ENCODE results near the gene MYO5B. TPM values are rescaled to one million over a fixed set of nuclear protein-coding genes. Genes with fewer than 3 reads are reported as not detected.

MYO5B gene
- polyA plus RNA-seq, 1 of the 3 experiments (the other 2 are of a cell fraction) = 1.3 TPM

DNA sequence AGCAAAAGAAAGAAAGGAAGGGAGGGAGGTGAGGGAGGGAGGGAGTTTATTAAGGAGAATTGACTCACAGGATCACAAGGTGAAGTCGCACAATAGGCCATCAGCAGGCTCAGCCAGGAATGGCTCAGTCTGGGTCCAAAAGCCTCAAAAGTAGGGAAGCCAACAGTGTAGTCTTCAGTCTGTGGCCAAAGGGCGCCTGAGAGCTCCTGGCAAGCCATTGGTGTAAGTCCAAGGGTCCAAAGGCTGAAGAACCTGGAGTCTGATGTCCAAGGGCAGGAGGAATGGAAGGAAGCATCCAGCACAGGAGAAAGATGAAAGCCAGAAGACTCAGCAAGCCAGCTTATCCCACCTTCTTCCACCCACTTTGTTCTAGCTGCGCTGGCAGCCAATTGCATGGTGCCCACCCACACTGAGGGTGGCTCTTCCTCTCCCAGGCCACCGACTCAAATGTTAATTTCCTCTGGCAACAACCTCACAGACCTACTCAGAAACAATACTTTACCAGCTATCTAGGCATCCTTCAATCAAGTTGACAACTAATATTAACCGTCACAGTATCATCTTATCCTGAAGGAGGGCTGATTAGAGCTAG lies 375.8 kb downstream of the MYO5B start:
- H3K36me3 ChIP-seq (replicated peaks in 1 of 2; ENCODE audit: control insufficient read depth in 1 of 2, insufficient read depth in 2 of 2, low read length in 1 of 2) = peaks cover 4 to 7% of the 10 kb centered on the region in 2 experiments
- no peak for TF ChIP-seq NRF1 (IDR thresholded peaks at IDR 0.05; ENCODE audit: low read depth, low read length)
- POLR2A ChIA-PET = no interaction called here
- CTCF ChIA-PET = interaction anchor here (0.6 to 1.0 kb wide), 2 partner anchors 30 to 40 kb away, joined by 3 read pairs; no protein-coding TSS in a partner anchor
- no peaks in the 10 kb centered on the region for H3K27me3 ChIP-seq (ENCODE audit: insufficient read depth)
- no peak overlapping the region for H3K4me3 ChIP-seq (ENCODE audit: low read depth in 2 of 2, low read length in 1 of 2)
- DNase-seq = no peak
- WGBS (ENCODE audit: low lambda C conversion rate) = 96% methylated on average over 5 of the region's 5 CpGs
- H4K20me1 ChIP-seq (ENCODE audit: insufficient read depth) = no peaks in the 10 kb centered on the region
- peaks cover 0 to 2% of the 10 kb centered on the region in 2 experiments; a peak in 1 of 4 replicates for H3K4me1 ChIP-seq (ENCODE audit: control insufficient read depth in 1 of 2, insufficient read depth in 2 of 2, low read depth in 1 of 2, low read length in 1 of 2)
- H2AFZ ChIP-seq (ENCODE audit: low read depth) = no peak overlapping the region
- H3K9me2 ChIP-seq = no peaks in the 10 kb centered on the region
- H3K27ac ChIP-seq (ENCODE audit: low read depth in 2 of 2, low read length in 1 of 2) = no peak overlapping the region
- H3K9me3 ChIP-seq = no peaks in the 10 kb centered on the region
- no peak overlapping the region for H3K9ac ChIP-seq
- H3K79me2 ChIP-seq (ENCODE audit: insufficient read depth) = peaks cover 23% of the 10 kb centered on the region; the same call in 1 of the 2 replicates
- H3F3A ChIP-seq (replicated peaks; ENCODE audit: insufficient read depth) = peaks cover 2% of the 10 kb centered on the region
- no peak overlapping the region for H3K4me2 ChIP-seq

DNA sequence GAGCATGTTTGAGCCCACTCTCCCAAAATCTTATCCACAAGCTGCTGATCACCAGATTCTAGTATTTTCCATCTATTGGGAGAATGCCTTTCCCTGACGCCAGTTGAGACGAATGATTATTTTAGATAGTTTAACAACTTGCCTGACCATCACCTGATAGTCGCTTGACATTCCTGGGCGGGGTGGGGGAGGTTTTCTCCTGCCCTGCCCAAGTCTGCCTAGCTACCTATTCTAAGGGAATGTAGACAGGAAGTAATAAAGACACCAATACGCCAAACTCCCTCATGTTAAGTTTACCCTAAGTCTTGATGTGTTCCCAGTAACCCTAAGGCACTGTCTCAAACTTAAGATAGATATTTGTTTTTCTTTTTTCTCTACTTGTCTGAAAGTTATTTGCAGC lies 377.0 kb downstream of the MYO5B start:
- ChIA-PET POLR2A (no interaction called here), CTCF (interaction anchor here (0.6 kb wide), 1 partner anchor 42 kb away, joined by 3 read pairs; no protein-coding TSS in a partner anchor)
- WGBS (ENCODE audit: low lambda C conversion rate) = 94% methylated on average over 5 of the region's 5 CpGs
- no peak overlapping the region for H3K4me3 ChIP-seq (ENCODE audit: low read depth in 2 of 2, low read length in 1 of 2)
- peaks cover 0 to 2% of the 10 kb centered on the region in 2 experiments; a peak in 1 of 4 replicates for H3K4me1 ChIP-seq (ENCODE audit: control insufficient read depth in 1 of 2, insufficient read depth in 2 of 2, low read depth in 1 of 2, low read length in 1 of 2)
- H2AFZ ChIP-seq (ENCODE audit: low read depth) = no peak overlapping the region
- no peak overlapping the region for H3K27ac ChIP-seq (ENCODE audit: low read depth in 2 of 2, low read length in 1 of 2)
- no peaks in the 10 kb centered on the region for H3F3A ChIP-seq (replicated peaks; ENCODE audit: insufficient read depth)
- no peak for DNase-seq
- TF ChIP-seq RXRA (IDR thresholded peaks at IDR 0.05; ENCODE audit: borderline replicate concordance, low read depth) = no peak
- TF ChIP-seq POLR2AphosphoS5 (IDR thresholded peaks at IDR 0.05; ENCODE audit: low read depth, low read length) = no peak
- no peak for TF ChIP-seq GATA2 (CRISPR knock-in tag; IDR thresholded peaks at IDR 0.05)
- no peak for TF ChIP-seq FOSL2 (IDR thresholded peaks at IDR 0.05; ENCODE audit: borderline replicate concordance, low read depth)
- no peak for TF ChIP-seq CHD2 (IDR thresholded peaks at IDR 0.05; ENCODE audit: low read length, partially characterized antibody)
- TF ChIP-seq NFIC (IDR thresholded peaks at IDR 0.05; ENCODE audit: borderline replicate concordance) = no peak
- TF ChIP-seq, protein P1, sequence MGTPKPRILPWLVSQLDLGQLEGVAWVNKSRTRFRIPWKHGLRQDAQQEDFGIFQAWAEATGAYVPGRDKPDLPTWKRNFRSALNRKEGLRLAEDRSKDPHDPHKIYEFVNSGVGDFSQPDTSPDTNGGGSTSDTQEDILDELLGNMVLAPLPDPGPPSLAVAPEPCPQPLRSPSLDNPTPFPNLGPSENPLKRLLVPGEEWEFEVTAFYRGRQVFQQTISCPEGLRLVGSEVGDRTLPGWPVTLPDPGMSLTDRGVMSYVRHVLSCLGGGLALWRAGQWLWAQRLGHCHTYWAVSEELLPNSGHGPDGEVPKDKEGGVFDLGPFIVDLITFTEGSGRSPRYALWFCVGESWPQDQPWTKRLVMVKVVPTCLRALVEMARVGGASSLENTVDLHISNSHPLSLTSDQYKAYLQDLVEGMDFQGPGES (IDR thresholded peaks at IDR 0.05; ENCODE audit: low read depth, low read length) = no peak
- TF ChIP-seq, protein P2, sequence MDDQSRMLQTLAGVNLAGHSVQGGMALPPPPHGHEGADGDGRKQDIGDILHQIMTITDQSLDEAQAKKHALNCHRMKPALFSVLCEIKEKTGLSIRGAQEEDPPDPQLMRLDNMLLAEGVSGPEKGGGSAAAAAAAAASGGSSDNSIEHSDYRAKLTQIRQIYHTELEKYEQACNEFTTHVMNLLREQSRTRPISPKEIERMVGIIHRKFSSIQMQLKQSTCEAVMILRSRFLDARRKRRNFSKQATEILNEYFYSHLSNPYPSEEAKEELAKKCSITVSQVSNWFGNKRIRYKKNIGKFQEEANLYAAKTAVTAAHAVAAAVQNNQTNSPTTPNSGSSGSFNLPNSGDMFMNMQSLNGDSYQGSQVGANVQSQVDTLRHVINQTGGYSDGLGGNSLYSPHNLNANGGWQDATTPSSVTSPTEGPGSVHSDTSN (IDR thresholded peaks at IDR 0.05) = no peak
- no peak for TF ChIP-seq FOXJ3 (CRISPR knock-in tag; IDR thresholded peaks at IDR 0.05)
- TF ChIP-seq ELF1 (IDR thresholded peaks at IDR 0.05) = no peak
- TF ChIP-seq SMC3 (IDR thresholded peaks at IDR 0.05; ENCODE audit: low read depth, low read length) = no peak
- TF ChIP-seq RCOR1 (IDR thresholded peaks at IDR 0.05; ENCODE audit: low read length) = no peak
- TF ChIP-seq, protein P3, sequence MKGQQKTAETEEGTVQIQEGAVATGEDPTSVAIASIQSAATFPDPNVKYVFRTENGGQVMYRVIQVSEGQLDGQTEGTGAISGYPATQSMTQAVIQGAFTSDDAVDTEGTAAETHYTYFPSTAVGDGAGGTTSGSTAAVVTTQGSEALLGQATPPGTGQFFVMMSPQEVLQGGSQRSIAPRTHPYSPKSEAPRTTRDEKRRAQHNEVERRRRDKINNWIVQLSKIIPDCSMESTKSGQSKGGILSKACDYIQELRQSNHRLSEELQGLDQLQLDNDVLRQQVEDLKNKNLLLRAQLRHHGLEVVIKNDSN (IDR thresholded peaks at IDR 0.05; ENCODE audit: borderline replicate concordance, low read depth) = no peak
- TF ChIP-seq, protein P4, sequence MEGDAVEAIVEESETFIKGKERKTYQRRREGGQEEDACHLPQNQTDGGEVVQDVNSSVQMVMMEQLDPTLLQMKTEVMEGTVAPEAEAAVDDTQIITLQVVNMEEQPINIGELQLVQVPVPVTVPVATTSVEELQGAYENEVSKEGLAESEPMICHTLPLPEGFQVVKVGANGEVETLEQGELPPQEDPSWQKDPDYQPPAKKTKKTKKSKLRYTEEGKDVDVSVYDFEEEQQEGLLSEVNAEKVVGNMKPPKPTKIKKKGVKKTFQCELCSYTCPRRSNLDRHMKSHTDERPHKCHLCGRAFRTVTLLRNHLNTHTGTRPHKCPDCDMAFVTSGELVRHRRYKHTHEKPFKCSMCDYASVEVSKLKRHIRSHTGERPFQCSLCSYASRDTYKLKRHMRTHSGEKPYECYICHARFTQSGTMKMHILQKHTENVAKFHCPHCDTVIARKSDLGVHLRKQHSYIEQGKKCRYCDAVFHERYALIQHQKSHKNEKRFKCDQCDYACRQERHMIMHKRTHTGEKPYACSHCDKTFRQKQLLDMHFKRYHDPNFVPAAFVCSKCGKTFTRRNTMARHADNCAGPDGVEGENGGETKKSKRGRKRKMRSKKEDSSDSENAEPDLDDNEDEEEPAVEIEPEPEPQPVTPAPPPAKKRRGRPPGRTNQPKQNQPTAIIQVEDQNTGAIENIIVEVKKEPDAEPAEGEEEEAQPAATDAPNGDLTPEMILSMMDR (IDR thresholded peaks at IDR 0.05) = no peak
- TF ChIP-seq, protein P5, sequence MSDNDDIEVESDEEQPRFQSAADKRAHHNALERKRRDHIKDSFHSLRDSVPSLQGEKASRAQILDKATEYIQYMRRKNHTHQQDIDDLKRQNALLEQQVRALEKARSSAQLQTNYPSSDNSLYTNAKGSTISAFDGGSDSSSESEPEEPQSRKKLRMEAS (IDR thresholded peaks at IDR 0.05; ENCODE audit: low read depth) = no peak
- no peak for TF ChIP-seq FOXM1 (IDR thresholded peaks at IDR 0.05; ENCODE audit: low read depth)
- peaks cover 4 to 7% of the 10 kb centered on the region in 2 experiments for H3K36me3 ChIP-seq (replicated peaks in 1 of 2; ENCODE audit: control insufficient read depth in 1 of 2, insufficient read depth in 2 of 2, low read length in 1 of 2)
- no peaks in the 10 kb centered on the region for H3K27me3 ChIP-seq (ENCODE audit: insufficient read depth)
- no peaks in the 10 kb centered on the region for H4K20me1 ChIP-seq (ENCODE audit: insufficient read depth)
- no peaks in the 10 kb centered on the region for H3K9me3 ChIP-seq
- H3K9ac ChIP-seq = no peak overlapping the region
- H3K79me2 ChIP-seq (ENCODE audit: insufficient read depth) = peaks cover 30% of the 10 kb centered on the region; the same call in 1 of the 2 replicates
- H3K4me2 ChIP-seq = no peak overlapping the region
- no peaks in the 10 kb centered on the region for H3K9me2 ChIP-seq

Data from SK-N-SH (cell line).